Activated gamma-delta T cell treated with anti-CD3 and anti-CD28 coated beads, Interleukin-2, amount 50 U/mL, for 16 hours (primary cell): ENCODE measurements around the gene FOXI1.
"Not testable (repeated sequence)": the region's sequence is repeated elsewhere in the genome, so short reads cannot be mapped to it uniquely, and the experiment has no call there.

Source experiments
- DNase-seq: peaks from one replicate; pipeline ENCODE4 v3.0.0-alpha.2; 2020; ENCODE audit warnings: low read depth

FOXI1 gene

DNA sequence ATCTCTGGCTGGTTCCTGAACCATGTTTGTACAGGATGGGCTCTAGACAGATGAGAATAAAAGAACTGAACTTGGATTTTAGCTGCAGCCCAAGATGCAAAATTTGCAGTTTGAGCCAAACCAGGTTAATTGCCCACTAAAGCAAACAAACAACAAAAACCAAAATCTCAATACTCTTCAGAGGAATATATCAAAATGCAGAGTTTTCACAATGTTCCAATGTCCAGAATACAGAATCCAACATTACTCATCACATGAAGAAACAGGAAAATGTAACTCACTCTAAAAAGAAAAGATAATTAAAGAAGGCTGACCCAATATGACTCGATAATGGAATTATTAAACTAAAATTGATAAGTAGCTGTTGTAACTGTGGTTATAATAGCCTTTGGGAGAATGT lies 20.4 kb downstream of the FOXI1 start:
- DNase-seq = no peak

DNA sequence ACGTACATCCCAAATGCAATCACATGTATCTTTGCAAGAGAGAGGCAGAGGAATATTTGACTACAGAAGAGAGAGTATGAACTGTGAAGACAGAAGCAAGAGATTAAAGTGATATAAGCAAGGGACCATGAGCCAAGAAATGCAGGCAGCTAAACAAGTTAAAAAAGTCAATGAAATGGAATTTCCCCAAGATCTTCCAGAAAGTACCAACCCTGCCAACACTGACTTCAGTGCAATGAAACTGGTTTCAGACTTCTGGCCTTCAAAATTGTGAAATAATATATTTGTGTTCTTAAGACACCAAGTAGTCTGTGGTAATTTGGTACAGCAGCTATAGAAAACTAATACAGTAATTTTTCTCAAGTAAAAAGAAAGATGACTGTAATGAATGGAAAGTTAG lies 20.9 kb downstream of the FOXI1 start:
- no peak for DNase-seq

DNA sequence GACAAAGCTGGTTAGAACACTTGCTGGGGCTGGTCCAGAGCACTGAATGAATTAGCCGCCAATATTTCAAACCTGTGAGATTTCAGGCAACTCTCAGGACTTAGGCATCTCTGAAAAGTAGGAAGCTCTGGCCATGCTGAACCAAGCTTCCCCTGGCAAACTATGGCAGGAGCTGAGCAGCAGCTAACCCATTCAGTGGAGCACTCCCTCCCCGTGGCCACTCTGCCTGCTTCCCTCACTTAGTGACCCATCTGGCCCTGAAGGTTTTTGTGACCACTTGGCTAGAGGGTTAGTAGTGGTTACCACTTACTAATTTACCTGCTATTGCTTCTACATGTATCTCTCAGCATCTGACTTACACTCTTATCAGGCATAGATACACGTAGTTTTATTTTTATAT lies 25.5 kb downstream of the FOXI1 start:
- DNase-seq = no peak

DNA sequence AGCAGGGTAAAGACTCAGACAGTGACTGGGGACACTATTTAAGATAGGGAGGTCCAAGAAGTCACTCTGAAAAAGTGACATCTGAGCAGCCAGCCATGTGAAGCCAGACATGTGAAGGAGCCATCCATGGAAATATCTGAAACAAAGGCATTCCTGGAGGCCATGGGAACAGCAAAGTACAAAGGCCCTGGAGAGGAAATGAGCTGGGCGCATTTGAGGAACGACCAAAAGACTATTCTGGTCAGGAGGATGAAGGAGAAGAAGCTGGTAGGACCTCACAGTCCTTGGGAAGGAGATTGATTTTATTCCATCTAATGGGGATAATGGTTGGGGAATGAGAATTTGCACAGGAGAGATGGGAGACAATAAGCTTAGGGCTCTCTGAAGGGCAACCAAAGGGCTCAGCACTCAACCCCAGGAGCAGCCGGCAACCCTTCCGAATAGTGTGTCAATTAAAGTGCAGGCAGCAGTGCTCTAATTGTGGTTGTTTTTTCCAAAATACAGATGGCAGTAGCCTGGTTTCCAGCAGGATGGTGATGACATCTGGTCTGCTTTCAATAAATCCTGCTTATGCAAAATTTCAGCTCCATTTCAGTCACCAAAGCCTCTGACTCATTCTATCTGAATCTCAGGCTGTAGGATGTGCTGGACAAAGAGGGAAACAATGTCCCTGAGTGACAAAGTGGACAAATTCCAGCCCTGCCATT lies 26.7 kb downstream of the FOXI1 start:
- no peak for DNase-seq

DNA sequence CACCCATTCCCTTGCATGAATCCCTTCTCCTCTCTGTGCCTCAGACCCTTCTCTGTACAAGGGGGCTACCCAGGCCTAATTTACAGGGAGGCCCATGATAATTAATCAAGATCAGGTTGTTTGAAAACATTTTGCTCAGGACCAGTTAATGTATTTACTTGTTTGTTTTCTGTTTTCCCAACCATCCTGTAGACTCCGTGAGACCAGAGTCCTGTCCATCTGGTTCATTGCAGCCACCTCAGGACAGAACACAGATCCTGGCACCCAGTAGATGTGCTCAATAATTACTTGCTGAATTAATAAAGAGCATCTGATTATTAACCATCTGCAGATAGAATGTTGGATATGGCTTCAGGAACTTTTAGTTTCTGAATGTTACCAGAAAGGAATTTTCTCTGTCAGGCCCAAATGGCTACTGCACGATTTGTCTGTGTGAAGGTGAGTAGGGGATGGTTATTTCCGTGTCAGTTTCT lies 27.3 kb downstream of the FOXI1 start:
- DNase-seq = no peak

DNA sequence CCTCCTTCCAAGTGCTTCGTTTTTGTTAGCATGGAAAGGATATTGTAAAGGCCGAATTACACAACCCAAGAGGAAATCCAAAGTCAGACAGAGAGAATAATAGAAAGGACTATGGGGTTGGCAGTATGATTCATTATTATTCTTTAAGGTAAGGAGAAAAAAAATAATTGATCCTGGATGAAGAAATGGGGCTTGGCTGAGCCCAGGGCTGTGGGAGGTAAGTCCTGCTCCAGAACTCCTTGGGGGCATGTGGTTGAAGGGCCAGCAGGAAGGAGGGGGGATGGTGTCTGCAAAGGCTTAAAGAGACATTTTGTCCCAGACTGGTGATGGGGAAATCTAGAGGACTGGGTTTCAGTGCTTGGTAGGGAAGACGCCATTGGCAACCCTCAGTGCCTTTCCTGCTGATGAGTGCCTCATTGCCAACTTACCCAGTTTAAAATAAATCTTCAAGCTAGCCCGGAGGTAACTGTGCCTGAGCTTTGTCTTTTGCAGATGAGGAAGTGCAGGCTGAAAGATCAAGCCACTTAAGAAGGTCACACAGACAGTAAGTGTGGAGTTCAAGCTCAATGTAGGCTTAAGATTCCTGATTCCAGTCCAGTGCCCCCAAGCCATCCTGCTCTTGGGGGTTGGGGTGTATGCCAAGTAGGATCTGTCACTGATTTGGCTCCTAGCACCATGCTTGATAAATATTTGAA lies 30.2 kb downstream of the FOXI1 start:
- no peak for DNase-seq

DNA sequence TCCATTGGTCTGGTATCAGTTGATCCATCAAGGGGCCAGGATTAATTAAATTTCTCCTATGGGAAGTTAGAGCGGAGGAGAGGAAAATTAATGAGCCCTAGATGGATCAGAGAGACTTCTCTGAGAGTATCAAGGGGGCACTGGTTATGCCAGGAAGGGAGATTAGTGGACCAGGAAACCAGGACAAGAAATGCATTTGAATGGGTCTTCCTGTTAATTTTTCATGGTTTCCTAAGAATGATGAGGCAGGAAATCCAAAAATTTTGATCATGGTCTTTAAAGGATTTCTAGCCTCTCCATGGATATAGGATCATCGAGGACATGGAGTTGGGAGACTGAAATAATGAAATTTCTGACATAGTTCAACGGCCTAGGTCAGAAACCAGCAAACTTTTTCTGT lies 30.8 kb downstream of the FOXI1 start:
- no peak for DNase-seq

DNA sequence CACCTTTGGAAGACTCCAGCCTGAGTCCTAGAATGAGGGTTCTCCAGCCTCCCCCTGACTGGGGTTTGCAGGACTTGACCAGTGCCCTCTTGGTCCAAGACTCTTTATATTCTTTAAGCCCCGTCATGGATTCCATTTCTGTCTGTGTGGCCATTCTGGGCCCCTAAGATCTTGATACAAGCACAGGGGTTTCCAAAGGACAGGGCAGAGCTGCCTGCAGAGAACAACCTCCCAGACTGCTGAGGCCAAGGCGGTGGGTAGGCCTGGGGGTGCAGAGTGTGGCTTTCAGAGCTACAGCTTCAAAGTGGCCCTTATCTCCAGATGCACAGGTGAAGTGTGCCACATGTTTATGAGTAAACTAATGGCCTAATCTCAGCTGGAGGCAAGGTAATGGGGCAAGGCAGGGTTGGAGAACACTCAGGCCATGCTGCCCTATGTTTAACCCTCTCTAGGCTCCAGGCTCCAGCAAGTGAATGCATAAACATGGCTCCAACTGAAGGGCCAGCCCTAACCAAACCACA lies 32.1 kb downstream of the FOXI1 start:
- no peak for DNase-seq

DNA sequence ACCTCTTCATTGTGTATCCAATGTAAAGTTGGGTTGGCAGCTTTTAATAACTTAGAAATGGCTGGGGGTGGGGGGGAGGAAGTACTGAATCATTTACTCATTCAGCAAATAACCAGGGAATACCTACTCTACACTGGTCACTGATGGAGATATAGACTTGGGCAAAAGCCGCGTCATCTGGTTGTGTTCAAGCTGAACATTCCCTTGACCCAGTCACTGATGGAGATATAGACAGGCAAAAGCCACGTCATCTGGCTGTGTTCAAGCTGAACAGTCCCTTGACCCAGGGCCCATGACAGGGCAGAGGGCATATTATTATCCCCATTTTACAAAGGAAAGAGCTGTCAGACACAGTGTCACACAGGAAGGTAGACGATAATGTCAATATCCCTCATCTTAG lies 32.6 kb downstream of the FOXI1 start:
- DNase-seq = no peak

DNA sequence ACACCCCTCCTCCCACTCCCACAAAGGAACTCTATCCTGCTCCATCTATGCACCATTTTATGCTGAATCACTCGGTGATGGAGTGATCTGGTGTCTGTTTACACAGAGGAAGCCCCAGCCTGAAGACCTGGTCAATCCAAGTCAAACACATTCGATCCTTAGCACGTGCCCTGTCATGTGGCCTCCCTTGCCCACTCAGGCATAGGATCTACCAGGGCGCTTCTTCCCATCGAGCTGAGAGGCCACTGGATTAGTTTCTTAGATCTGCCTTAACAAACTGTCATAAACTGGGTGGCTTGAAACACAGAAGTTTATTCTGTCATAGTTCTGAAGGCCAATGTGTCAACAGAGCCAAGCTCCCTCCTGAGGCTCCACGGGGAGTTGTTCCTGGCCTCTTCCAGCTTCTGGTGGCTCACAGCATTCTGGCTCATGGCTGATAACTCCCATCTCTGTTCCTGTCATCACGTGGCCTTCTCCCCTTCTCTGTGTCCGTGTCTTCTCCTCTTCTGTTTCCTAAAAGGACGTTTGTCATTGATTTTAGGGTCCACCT lies 34.2 kb downstream of the FOXI1 start:
- no peak for DNase-seq

DNA sequence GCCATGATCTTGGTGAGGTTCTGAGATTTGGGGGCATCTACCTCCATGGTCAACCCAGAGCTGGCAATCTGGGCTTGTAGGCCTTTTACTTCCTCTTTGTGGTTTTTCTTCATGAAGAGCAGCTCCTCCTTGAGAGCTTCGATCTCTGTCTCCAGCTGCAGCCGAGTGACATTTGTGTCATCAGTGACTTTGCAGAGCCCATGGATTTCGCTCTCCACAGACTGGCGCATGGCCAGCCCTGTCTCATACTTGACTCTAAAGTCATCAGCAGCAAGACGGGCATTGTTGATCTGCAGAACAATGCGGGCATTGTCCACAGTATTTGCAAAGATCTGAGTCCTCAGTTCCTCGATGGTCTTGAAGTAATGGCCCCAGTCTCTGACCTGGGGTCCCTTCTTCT lies 35.5 kb downstream of the FOXI1 start:
- not testable (repeated sequence) for DNase-seq

DNA sequence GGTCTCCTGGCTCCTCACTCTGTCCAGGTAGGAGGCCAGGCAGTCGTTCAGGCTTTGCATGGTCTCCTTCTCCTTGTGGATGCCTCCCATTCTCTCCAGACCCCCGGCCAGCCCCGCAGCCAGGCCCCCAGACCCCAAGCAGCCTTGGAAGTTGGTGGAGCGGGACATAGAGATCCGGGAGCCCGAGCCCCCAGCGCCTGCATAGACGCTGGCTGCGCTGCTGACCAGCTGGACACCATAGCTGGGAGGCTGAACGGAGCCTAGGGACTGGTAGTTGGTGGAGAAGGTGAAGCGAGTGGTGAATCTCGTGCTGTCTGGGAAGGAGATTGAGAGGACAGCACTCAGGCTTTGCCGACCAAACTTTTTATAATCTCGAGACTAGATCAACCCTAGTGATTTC lies 35.9 kb downstream of the FOXI1 start:
- no peak for DNase-seq

DNA sequence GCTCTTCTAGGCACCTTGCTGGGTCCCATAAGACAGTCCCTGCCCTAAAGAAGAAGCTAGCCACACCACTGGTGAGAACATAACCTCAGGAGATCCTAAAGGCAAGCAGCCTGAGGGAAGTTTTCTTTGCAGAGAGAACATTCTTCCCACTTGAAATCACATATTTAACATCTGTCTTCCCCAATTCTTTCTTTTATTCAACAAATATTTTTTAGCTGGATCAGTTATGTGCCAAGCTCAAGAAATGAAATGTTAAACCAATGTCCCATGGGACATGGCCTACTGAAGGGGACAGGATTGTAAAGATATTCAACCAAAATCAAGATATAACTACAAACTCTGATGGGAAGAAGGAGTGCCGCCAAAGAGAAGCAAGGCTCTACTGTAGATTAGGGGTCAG lies 36.5 kb downstream of the FOXI1 start:
- no peak for DNase-seq

DNA sequence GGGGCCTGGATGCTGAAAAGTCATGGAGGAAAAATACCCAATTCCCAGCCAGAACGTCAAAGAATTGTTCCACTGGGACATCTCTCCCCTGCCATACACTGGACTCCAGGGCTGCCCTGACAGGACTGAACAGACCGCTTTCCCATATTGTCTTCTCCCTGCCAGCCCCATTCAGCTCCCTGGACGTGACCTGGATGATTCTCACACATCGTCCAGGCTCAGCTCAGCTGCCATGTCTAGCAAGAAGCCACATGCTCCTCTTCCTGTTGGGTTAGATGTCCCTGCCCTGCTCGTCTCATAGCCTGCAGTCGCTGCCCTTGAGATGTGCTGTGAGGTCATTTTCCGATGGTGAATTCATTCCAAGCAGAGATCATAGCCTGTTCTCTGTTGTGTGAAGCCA lies 37.4 kb downstream of the FOXI1 start:
- DNase-seq = no peak

DNA sequence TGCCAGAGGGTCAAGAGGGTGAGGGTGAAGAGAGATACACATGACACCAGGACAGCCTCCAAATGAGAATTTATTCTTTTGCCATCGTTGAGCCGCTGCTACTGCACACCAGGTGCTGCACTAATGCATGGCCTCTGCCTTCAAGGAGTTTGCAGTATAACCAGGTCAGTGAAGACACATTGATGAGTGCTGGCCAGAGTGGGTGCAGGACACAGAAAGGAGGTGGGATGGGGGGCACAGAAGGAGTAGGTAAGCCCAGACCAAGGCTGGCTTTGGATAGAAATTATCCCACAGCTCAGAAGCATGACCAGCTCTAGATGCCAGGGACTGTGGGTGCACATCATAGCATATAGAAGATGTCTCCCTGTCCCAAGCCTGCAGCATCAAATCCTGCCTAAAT lies 38.0 kb downstream of the FOXI1 start:
- DNase-seq = no peak

DNA sequence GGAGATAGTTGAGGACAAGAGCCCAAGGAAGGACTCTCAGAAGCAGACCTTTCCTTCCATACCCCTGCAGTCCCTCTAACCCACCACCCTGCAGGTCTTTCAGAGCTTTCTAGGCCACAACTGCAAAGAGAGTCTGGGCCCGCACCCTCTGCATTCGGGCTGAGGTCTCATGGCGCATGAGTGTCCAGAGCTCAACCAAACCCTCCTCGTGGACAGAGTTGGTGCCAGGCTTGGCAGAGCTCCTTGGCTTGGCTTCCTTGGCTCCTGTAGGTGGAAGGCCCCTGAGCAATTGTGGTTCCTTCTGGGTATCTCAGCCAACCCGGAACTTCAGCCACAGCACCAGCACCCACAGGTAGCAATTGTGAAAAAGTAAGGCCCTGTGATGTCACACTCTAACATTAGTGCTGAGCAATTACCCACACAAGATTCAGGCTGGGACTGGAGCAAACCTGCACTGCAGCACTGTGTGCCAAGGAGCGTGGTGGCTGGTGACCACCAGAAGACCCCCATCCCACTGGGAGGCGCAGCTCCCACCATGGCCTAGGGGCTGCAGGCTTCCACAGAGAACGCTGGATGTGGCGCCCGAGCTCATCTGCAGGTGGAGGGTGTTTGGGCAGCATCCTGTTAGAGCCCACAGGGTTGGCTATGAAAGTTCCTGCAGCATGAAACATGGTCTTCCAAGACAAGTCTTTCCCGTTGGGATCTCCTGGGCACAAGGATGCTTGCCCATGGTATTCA lies 38.8 kb downstream of the FOXI1 start:
- DNase-seq = no peak

DNA sequence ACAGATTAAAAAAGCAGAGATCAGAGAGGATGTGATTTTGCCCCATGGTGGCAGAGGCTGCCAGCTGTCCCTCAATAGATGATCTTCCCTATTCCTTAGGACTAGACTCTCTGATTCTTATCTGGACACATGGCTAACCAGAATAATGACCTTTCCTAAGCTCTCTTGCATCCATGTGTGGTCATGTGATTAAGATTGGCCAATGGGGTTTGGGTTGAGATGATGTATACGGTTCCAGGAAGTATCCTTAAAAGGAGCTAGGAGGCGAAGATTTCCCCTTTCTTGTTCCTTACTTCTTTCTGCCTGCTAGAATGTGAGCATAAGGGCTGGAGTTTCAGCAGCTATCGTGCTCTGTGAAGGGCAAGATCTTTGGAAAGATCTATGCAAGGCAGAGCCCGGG lies 39.8 kb downstream of the FOXI1 start:
- DNase-seq = no peak

DNA sequence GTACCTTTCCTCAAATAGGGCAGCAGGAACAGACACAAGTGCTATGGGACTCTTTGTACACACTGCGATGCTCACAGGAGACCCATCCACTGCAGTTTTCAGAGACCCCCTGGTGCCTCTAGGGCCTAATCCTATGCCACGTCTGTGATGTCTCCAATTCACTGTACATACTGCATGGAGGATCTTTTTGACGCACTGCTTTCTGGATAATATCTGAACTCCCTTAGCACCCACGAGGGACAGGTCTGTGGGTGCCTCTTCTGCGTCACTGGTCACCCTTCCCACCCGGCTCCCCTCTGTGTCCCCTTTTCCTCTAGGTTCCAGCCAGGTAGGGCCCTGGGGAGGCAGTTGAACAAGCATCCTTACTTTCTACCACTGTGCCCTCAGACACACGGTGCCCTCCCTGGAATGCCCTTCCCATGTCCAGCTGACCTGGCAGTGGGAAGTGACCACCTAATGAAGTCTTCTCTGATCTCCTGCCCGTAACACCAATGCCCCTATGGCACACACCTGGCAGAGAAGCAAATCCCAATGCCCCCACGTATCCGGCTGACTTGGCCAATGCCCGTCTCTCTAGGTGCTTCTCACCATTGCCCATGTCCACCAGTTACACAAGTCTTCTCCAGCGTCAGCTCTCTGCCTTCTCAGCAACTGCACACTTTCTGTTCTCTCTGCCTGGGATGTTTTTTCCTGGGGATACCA lies 41.5 kb downstream of the FOXI1 start:
- no peak for DNase-seq

DNA sequence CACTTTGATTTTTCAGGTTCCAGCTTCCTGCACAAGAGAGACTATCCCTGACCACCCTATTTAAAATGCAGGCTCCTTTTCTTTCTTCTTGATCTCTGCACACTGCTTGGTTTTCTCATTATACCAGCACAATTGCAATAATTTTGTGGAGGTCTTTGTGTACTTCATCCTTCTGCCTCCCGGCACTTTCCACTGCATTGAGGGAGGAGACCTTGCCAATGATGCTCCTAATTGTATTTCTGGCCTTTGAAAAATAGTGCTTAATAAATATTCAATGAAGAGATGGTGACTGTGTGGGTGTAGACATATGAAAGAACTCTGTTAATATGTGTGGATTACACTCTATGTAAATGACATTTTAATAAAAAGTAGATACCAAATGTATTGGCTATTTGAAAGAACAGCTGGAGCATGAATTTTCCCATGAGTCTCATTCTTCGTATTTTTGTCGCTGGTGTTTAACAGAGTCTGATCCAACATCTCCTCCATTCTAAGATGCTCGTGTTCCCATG lies 42.1 kb downstream of the FOXI1 start:
- DNase-seq = no peak

DNA sequence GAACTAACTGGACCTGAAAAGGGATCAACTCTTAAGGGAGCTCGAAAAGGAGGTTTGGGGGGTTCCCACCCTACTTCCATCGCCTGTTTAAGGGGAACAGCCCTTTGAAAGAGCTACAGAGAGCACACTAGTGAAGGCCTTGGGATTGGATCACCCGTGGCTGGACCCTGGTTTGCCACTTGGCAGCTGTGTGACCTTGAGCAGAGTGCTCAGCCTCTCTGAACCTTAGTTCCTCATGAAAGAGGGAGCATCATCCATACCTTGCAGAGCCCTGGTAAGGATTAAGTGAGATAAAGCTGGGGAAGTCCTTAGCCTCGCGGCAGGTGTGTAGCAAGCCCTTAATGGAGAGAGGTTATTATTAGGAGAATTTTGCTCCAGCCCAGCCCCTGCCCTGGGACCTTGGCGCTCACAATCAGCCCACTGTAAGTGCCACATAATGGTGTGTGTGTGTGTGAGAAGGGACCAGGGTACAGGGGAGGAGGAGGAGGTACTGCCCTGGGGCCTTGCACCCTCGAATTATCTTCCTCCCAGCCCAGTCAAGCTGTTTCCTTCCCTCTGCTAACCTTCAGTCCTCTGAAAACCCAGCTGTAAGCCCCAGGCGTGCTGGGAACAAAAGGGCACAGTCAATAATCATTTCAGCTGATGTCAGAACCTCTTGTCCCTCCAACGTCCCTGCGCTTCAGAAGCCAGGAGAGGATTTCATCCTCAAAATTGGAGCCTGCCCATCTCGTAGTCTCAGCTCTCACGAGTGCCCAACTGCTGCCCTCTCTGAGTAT lies 42.9 kb downstream of the FOXI1 start:
- no peak for DNase-seq

DNA sequence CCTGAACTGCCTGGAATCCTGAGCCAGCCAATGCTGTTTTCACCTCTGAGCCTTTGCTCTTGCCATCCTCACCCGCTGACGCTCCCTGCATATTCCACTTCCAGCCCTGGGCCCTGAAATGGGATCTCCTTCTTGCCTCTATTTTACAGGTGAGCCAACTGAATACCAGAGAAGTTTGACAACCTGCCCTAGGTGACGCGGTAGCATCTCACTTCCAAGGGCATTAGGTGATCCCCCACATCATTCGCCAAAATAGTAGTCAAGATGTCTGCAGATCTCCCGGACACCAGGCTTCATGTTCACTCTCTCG lies 43.5 kb downstream of the FOXI1 start:
- no peak for DNase-seq
